AG09309 (cell line): Measurements from ENCODE around the gene SH2D4B.

ENCODE experiments used
- DNase-seq: peaks from one replicate; pipeline ENCODE4 v3.0.0-alpha.2; 2010; ENCODE audit warnings: low read depth
- H3K4me3 ChIP-seq: 2 replicates; pipeline ENCODE4 v1.5.1; 2011; ENCODE audit warnings: mild to moderate bottlenecking, low read depth, low read length, moderate library complexity; ENCODE audit not compliant: control insufficient read depth
- TF ChIP-seq, protein P1 (sequence below): IDR thresholded peaks from 2 replicates; pipeline ENCODE4 v1.5.1; 2011; ENCODE audit warnings: mild to moderate bottlenecking, low read depth, low read length, inconsistent platforms; ENCODE audit not compliant: insufficient read depth, control insufficient read depth; ENCODE audit errors: missing control alignments

SH2D4B gene

GRCh38 chr10:80544316-80544953 is 6.7 kb downstream of the SH2D4B start:
- TF ChIP-seq, protein P1, sequence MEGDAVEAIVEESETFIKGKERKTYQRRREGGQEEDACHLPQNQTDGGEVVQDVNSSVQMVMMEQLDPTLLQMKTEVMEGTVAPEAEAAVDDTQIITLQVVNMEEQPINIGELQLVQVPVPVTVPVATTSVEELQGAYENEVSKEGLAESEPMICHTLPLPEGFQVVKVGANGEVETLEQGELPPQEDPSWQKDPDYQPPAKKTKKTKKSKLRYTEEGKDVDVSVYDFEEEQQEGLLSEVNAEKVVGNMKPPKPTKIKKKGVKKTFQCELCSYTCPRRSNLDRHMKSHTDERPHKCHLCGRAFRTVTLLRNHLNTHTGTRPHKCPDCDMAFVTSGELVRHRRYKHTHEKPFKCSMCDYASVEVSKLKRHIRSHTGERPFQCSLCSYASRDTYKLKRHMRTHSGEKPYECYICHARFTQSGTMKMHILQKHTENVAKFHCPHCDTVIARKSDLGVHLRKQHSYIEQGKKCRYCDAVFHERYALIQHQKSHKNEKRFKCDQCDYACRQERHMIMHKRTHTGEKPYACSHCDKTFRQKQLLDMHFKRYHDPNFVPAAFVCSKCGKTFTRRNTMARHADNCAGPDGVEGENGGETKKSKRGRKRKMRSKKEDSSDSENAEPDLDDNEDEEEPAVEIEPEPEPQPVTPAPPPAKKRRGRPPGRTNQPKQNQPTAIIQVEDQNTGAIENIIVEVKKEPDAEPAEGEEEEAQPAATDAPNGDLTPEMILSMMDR, result no peak
- no peak for DNase-seq
- H3K4me3 ChIP-seq, result no peak overlapping the region

DNA sequence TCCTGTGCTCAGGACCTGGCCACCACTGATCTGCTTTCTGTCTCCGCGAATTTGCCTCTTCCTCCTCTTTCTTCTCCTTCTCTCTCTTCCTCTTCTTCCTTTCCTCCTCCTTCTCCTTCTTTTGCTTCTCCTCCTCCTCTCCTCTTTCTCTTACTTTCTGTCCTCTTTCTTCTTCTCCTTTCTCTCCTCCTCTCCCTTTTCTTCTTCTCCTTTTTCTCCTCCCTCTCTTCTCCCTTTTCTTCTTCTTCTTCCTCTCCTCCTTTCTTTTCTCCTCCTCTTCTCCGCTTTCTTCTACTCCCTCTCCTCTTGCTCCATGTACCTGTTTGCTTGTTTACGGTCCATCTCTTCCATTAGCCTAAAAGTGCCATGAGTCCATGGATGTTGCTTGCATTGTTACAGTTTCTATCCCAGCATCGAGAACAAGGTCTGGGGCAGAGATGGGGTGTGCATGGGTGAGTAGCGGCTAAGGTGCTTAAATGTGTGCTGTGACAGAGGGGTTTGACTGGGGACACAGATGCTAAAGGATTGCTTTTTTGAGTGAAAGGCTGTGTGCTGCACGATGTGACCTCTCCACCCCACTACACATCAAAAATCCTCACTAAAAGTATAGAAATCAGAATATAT is 7.7 kb downstream of the SH2D4B start:
- TF ChIP-seq, protein P1, result no peak
- no peak overlapping the region for H3K4me3 ChIP-seq
- DNase-seq, result no peak

- TF ChIP-seq, protein P1, result no peak
- H3K4me3 ChIP-seq, result no peak overlapping the region
- no peak for DNase-seq
These were observed 14.5 kb downstream of the SH2D4B start for GRCh38 chr10:80552151-80552646.

DNA sequence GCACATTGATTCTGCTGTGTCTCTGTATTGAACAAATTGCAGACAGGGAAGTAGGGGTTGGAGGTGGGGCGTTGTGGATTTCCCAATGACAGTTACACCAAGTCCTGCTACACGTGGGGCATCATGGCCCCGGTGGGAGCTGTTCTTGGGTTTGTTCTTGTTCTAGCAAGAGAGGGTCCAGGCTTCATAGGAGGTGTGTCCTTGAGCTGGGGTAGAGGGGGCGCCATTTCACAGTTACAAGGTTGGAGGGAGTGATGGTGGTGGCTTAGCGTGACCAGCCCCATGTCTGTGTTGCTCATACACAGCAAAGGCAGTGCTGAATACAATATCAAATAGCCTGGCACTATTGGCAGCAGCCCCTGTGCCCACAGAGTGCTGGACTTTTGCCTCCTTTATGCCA is 15.7 kb downstream of the SH2D4B start:
- TF ChIP-seq, protein P1, result no peak
- no peak overlapping the region for H3K4me3 ChIP-seq
- no peak for DNase-seq

GRCh38 chr10:80554050-80554449 is 16.3 kb downstream of the SH2D4B start:
- no peak for DNase-seq
- H3K4me3 ChIP-seq, result no peak overlapping the region
- TF ChIP-seq, protein P1, result no peak

DNA sequence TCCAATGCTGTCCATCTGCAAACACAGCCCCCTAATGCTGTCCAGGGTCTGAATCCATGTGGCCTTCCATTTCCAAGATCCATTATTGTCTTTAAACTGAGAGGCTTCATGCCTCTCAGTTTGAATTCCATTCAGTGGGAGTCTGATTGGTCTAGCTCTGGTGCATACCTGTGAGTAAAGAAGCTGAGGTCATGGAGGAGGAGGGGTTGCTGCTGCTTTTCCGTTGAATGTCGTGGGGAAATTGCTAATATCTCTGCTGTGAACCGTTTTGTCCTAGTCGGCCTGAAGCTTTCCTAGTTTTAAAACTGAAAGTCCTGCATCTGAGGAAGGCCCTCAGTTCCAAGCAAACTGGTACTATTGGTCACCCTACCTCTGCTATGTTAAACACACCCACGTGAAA is 17.7 kb downstream of the SH2D4B start:
- no peak for DNase-seq
- no peak overlapping the region for H3K4me3 ChIP-seq
- TF ChIP-seq, protein P1, result no peak
